Measurements from ENCODE around the gene CPNE2. TPM values are rescaled to one million over a fixed set of nuclear protein-coding genes. Genes with fewer than 3 reads are reported as not detected.

Gene CPNE2
- total and polyA plus RNA-seq, 2 of the 8 experiments (the other 6 are each of a cell fraction or from before 2014, with no cell fraction given), result 10.6 to 39.5 TPM

GRCh38 chr16:57089406-57089805, 3.0 kb upstream of the CPNE2 start:
- H3K36me3 ChIP-seq (ENCODE audit: control insufficient read depth in 2 of 4, insufficient read depth in 4 of 4, low read length in 3 of 4), result no peaks in the 10 kb centered on the region
- H2BK20ac ChIP-seq (ENCODE audit: low read length), result no peak overlapping the region
- CTCF ChIA-PET (ENCODE audit: partially characterized antibody), result interaction anchor here (0.6 to 1.7 kb wide), 2 partner anchors 62 to 124 kb away, joined by 5 to 7 read pairs; no protein-coding TSS in a partner anchor
- H2BK12ac ChIP-seq (ENCODE audit: low read depth, low read length), result no peak overlapping the region
- H3K79me2 ChIP-seq (ENCODE audit: control insufficient read depth in 1 of 2, insufficient read depth in 2 of 2, low read length in 2 of 2), result no peaks in the 10 kb centered on the region
- no peak overlapping the region for H3K4me3 ChIP-seq (ENCODE audit: extremely low read depth in 1 of 4, insufficient read depth in 2 of 4, low read depth in 3 of 4, low read length in 4 of 4)
- no peak overlapping the region for H4K8ac ChIP-seq (ENCODE audit: extremely low read depth, insufficient read depth, low read length)
- no peaks in the 10 kb centered on the region for H3K9me3 ChIP-seq (ENCODE audit: insufficient read depth in 2 of 2, low read depth in 1 of 2, low read length in 1 of 2)
- no peaks in the 10 kb centered on the region for H4K20me1 ChIP-seq (replicated peaks in 1 of 2; ENCODE audit: control insufficient read depth in 1 of 2, insufficient read depth in 2 of 2, low read length in 2 of 2)
- H3K56ac ChIP-seq (replicated peaks; ENCODE audit: insufficient read length, low read depth, low read length), result no peak overlapping the region
- H2BK15ac ChIP-seq (ENCODE audit: low read length), result no peak overlapping the region; the same call in 1 of the 2 replicates
- no peak overlapping the region for H3K4me2 ChIP-seq (ENCODE audit: insufficient read depth in 1 of 2, low read depth in 2 of 2, low read length in 2 of 2)
- POLR2A ChIA-PET (ENCODE audit: partially characterized antibody), result interaction anchor here (0.6 to 0.7 kb wide), 2 partner anchors 11 to 56 kb away, joined by 3 to 7 read pairs; no protein-coding TSS in a partner anchor
- peaks cover 0 to 10% (median 3%) of the 10 kb centered on the region in 4 experiments; a peak in 5 of 7 replicates for H3K4me1 ChIP-seq (replicated peaks in 1 of 4; ENCODE audit: control insufficient read depth in 3 of 4, insufficient read depth in 4 of 4, low read length in 3 of 4)
- no peak overlapping the region for H4K91ac ChIP-seq (replicated peaks; ENCODE audit: insufficient read length, low read length)
- FAIRE-seq (no peak), DNase-seq (ENCODE audit: low read depth in 1 of 2, low spot score in 2 of 2) (no peak)
- H2BK5ac ChIP-seq (ENCODE audit: low read depth, low read length), result no peak overlapping the region
- no peak overlapping the region for H3K4ac ChIP-seq (replicated peaks; ENCODE audit: insufficient read length, low read depth, low read length)
- no peaks in the 10 kb centered on the region for H3K79me1 ChIP-seq (ENCODE audit: low read depth, low read length)
- peaks cover 0 to 20% (median 13%) of the 10 kb centered on the region in 4 experiments; a peak in 6 of 7 replicates for H3K27me3 ChIP-seq (replicated peaks in 1 of 4; ENCODE audit: control insufficient read depth in 3 of 4, extremely low read depth in 1 of 4, insufficient read depth in 3 of 4, low read length in 3 of 4)
- no peak overlapping the region for H2BK120ac ChIP-seq (replicated peaks; ENCODE audit: low read depth, low read length)
- WGBS, 2 experiments (ENCODE audit: extremely low coverage in 1 of 2, insufficient coverage in 1 of 2, insufficient read length in 1 of 2, insufficient replicate concordance in 2 of 2, low coverage in 1 of 2, low lambda C conversion rate in 2 of 2, missing lambda C conversion rate in 1 of 2), result 92% methylated on average over 8 of the region's 8 CpGs; no CpG with 5 or more reads in 1 of the 2 experiments
- H3K9ac ChIP-seq (replicated peaks in 1 of 4; ENCODE audit: extremely low read depth in 1 of 4, low read depth in 3 of 4, low read length in 3 of 4), result no peak overlapping the region
- H3K14ac ChIP-seq (ENCODE audit: insufficient read length), result no peak overlapping the region
- no peak overlapping the region for H3K27ac ChIP-seq (ENCODE audit: low read depth, low read length)
- H3K23ac ChIP-seq (ENCODE audit: insufficient read length), result no peak overlapping the region
- H3K23me2 ChIP-seq (ENCODE audit: low read depth, low read length), result peaks cover 3% of the 10 kb centered on the region; the same call in 1 of the 2 replicates
- no peak overlapping the region for H4K5ac ChIP-seq (ENCODE audit: insufficient read length, low read depth, low read length)
- H2AK5ac ChIP-seq (ENCODE audit: low read depth, low read length), result no peak overlapping the region
- no peak overlapping the region for H2AFZ ChIP-seq (ENCODE audit: low read length)
- no peak overlapping the region for H3K18ac ChIP-seq (ENCODE audit: extremely low read depth, low read length)
- TF ChIP-seq BACH1 (IDR thresholded peaks at IDR 0.05; ENCODE audit: low read length) (no peak), PHF8 (conservative IDR thresholded peaks at IDR 0.05; ENCODE audit: low read depth, low read length) (no peak), SRF (IDR thresholded peaks at IDR 0.05; ENCODE audit: low read depth, low read length) (no peak), GABPA (IDR thresholded peaks at IDR 0.05; ENCODE audit: borderline replicate concordance, insufficient read depth, low read length) (no peak), KDM5A (IDR thresholded peaks at IDR 0.05; ENCODE audit: low read length) (no peak), ATF2 (IDR thresholded peaks at IDR 0.05; ENCODE audit: low read length) (no peak), HDAC2 (IDR thresholded peaks at IDR 0.05; ENCODE audit: borderline replicate concordance in 1 of 2, low read depth in 2 of 2, low read length in 2 of 2) (no peak), KDM4A (IDR thresholded peaks at IDR 0.05; ENCODE audit: low read depth, low read length, severe bottlenecking) (no peak), SIRT6 (IDR thresholded peaks at IDR 0.05; ENCODE audit: low read length) (no peak), YY1 (IDR thresholded peaks at IDR 0.05; ENCODE audit: low read depth, low read length) (no peak), GTF2F1 (IDR thresholded peaks at IDR 0.05; ENCODE audit: borderline replicate concordance, low read depth, low read length) (no peak), RNF2 (IDR thresholded peaks at IDR 0.05; ENCODE audit: borderline replicate concordance, low read depth, low read length, missing control alignments, poor library complexity, severe bottlenecking) (no peak)
